Panc1 (cell line): ENCODE data around the gene MTHFS. TPM values are rescaled to one million over a fixed set of nuclear protein-coding genes. Genes with fewer than 3 reads are reported as not detected.

Experiments
- ATAC-seq: fragments of 200-7000 bp; cut with Tn5 transposase; 2 replicates; pipeline ENCODE4 v1.9.1; 2020; ENCODE audit warnings: mild to moderate bottlenecking, moderate library complexity
- BruUV-seq: library from RNA; stranded (reverse); fragments of 400-500 nt; replicated peaks from 2 replicates; lab custom pipeline; 2021; lab: Mats Ljungman, UMichigan
- CTCF ChIA-PET: fragments of 300-600 bp; sonication (Branson Sonifier 250); formaldehyde crosslinking; loops from one replicate; lab custom pipeline; 2022; ENCODE audit warnings: antibody characterized with exemption; lab: Charles Lee
- POLR2A ChIA-PET: fragments of 300-600 bp; sonication (Branson Sonifier 250); formaldehyde crosslinking; loops from one replicate; lab custom pipeline; 2022; ENCODE audit warnings: antibody characterized with exemption; lab: Charles Lee
- DNase-seq: peaks from one replicate; pipeline ENCODE4 v3.0.0-alpha.2; 2010; ENCODE audit warnings: low read depth, low spot score
- H3K27ac ChIP-seq: 2 replicates; pipeline ENCODE4 v1.5.1; 2011; ENCODE audit warnings: mild to moderate bottlenecking, low read length, inconsistent platforms
- H3K27me3 ChIP-seq: fragments of 200-500 bp; sonication (Bioruptor generic); 2 replicates; pipeline ENCODE4 v1.6.0; 2014; ENCODE audit warnings: low read length, inconsistent platforms; ENCODE audit not compliant: control insufficient read depth, insufficient read depth
- H3K36me3 ChIP-seq: fragments of 200-500 bp; sonication (Bioruptor generic); 2 replicates; pipeline ENCODE4 v1.5.1; 2014; ENCODE audit warnings: inconsistent platforms, mild to moderate bottlenecking, low read length, moderate library complexity; ENCODE audit not compliant: control insufficient read depth, insufficient read depth
- H3K4me1 ChIP-seq: 2 replicates; pipeline ENCODE4 v1.5.1; 2011; ENCODE audit warnings: inconsistent platforms, mild to moderate bottlenecking, low read length, moderate library complexity; ENCODE audit not compliant: control insufficient read depth, insufficient read depth
- H3K4me3 ChIP-seq, 2 experiments: 2 replicates each; pipeline ENCODE4 v1.5.1; 2011 to 2012; ENCODE audit warnings: low read depth in 2 of 2, low read length in 2 of 2, mild to moderate bottlenecking in 2 of 2, inconsistent platforms in 1 of 2, moderate library complexity in 1 of 2
- H3K9me3 ChIP-seq: fragments of 200-500 bp; sonication (Bioruptor generic); 2 replicates; pipeline ENCODE4 v1.5.1; 2014; ENCODE audit warnings: low read depth, mild to moderate bottlenecking, inconsistent platforms, low read length, moderate library complexity; ENCODE audit not compliant: control insufficient read depth, insufficient read depth
- CTCF ChIP-seq: fragments of 450-650 bp; IDR thresholded peaks from 2 replicates; pipeline ENCODE4 v1.5.1; 2017; ENCODE audit warnings: mild to moderate bottlenecking
- POLR2AphosphoS5 ChIP-seq: IDR thresholded peaks from 2 replicates; pipeline ENCODE4 v1.6.1; 2012; ENCODE audit warnings: mild to moderate bottlenecking, low read depth, low read length, moderate library complexity
- REST ChIP-seq, 2 experiments: IDR thresholded peaks; 2 replicates each; pipeline ENCODE4 v1.6.1; 2011 to 2012; ENCODE audit warnings: low read depth in 2 of 2, control low read depth in 1 of 2, low read length in 1 of 2, mild to moderate bottlenecking in 1 of 2, moderate library complexity in 1 of 2; ENCODE audit not compliant: insufficient read depth in 1 of 2
- SIN3A ChIP-seq: IDR thresholded peaks from 2 replicates; pipeline ENCODE4 v1.6.1; 2012; ENCODE audit warnings: low read depth, mild to moderate bottlenecking, low read length, moderate library complexity, borderline replicate concordance; ENCODE audit not compliant: insufficient read depth
- TCF7L2 ChIP-seq: IDR thresholded peaks from 2 replicates; pipeline ENCODE4 v1.6.1; 2011; ENCODE audit warnings: mild to moderate bottlenecking, low read depth, low read length, inconsistent platforms
- in situ Hi-C: cut with HindIII; loops from 2 replicates; pipeline ENCODE4 v1.10.0; 2016; ENCODE audit warnings: low sequenced_read_pairs, low pct_unique_long_range_greater_than_20kb
- intact Hi-C: fragments of 100-400 bp; cut with micrococcal nuclease; formaldehyde crosslinking; loops from one replicate; pipeline ENCODE4 v1.10.0; 2022; ENCODE audit not compliant: unreplicated experiment
- total RNA-seq: library from RNA; stranded (reverse); gene quantifications from one replicate; pipeline ENCODE4 v1.2.1, GENCODE V29; 2021; ENCODE audit not compliant: unreplicated experiment

The MTHFS gene
- total RNA-seq, 1 experiment from 2014 or later: 50.0 TPM

- no peak overlapping the region for H3K27ac ChIP-seq
- in situ Hi-C loops: no loop called here
- H3K27me3 ChIP-seq: no peaks in the 10 kb centered on the region
- DNase-seq: no peak
- no TSS peak for BruUV-seq
- H3K4me1 ChIP-seq: 0 out of 2 replicates have a peak, but pooled peaks cover 3% of the 10 kb centered on the region
- TF ChIP-seq REST (IDR thresholded peaks at IDR 0.05; ENCODE audit: insufficient read depth in 1 of 2, low read depth in 2 of 2, low read length in 1 of 2): no peak
- TF ChIP-seq CTCF: no peak
- no peak for TF ChIP-seq POLR2AphosphoS5
- TF ChIP-seq TCF7L2: no peak
- no peak for TF ChIP-seq SIN3A
- ATAC-seq: no peak
- peaks cover 61% of the 10 kb centered on the region for H3K9me3 ChIP-seq
- H3K4me3 ChIP-seq: no peak overlapping the region
- H3K36me3 ChIP-seq: peaks cover 2% of the 10 kb centered on the region
- CTCF ChIA-PET: no interaction called here
- POLR2A ChIA-PET: no interaction called here
- intact Hi-C loops: loop anchor here (5.0 kb wide), 1 partner anchor 47 kb away; no protein-coding TSS in a partner anchor
These were observed 23.1 kb upstream of the MTHFS start for GRCh38 chr15:79919749-79920511.

GRCh38 chr15:79919090-79919748, 22.4 kb upstream of the MTHFS start:
- ChIA-PET POLR2A (interaction anchor here (0.6 kb wide), 1 partner anchor 67 kb away, joined by 3 read pairs; no protein-coding TSS in a partner anchor), CTCF (no interaction called here)
- in situ Hi-C loops: no loop called here
- no peak overlapping the region for H3K4me3 ChIP-seq
- H3K9me3 ChIP-seq: peaks cover 68% of the 10 kb centered on the region
- peaks cover 2% of the 10 kb centered on the region for H3K36me3 ChIP-seq
- no peak for TF ChIP-seq TCF7L2
- TF ChIP-seq CTCF: no peak
- TF ChIP-seq REST (IDR thresholded peaks at IDR 0.05; ENCODE audit: insufficient read depth in 1 of 2, low read depth in 2 of 2, low read length in 1 of 2): no peak
- TF ChIP-seq POLR2AphosphoS5: no peak
- no peak for TF ChIP-seq SIN3A
- no TSS peak for BruUV-seq
- DNase-seq: no peak
- intact Hi-C loops: no loop called here
- H3K27me3 ChIP-seq: no peaks in the 10 kb centered on the region
- no peak for ATAC-seq
- no peak overlapping the region for H3K27ac ChIP-seq
- H3K4me1 ChIP-seq: no peaks in the 10 kb centered on the region
